NCI-H1417 treated with DMSO at 0.1 percent for 48 hours (cell line): ENCODE results near the gene WRAP73.
"Not testable (repeated sequence)": the region's sequence is repeated elsewhere in the genome, so short reads cannot be mapped to it uniquely, and the experiment has no call there.

Source experiments
- DNase-seq: peaks from one replicate; lab custom pipeline; 2025; lab: John Stamatoyannopoulos, UW

The WRAP73 gene

DNA sequence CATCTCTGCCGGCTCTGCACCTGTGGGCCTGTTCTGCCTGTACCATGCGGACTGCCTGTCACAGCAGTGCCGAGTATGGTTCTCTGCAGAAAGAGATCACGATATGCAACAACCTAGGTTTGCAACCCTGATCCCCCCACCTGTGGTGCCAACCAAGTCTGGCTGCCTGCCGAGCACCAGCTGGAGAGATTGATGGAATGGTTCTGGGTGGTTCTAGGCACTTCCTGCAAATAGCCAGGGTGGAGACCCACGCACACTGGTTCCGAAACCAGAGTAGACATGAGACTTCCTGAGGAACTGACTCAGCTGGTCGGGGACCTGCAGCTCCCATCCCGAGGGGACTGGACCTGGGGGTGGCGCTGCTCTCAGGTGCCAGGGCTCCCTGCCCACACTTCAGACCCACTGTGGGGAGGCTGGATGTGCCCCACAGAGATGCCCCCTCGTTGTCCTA lies 19.7 kb downstream of the WRAP73 start:
- no peak for DNase-seq

DNA sequence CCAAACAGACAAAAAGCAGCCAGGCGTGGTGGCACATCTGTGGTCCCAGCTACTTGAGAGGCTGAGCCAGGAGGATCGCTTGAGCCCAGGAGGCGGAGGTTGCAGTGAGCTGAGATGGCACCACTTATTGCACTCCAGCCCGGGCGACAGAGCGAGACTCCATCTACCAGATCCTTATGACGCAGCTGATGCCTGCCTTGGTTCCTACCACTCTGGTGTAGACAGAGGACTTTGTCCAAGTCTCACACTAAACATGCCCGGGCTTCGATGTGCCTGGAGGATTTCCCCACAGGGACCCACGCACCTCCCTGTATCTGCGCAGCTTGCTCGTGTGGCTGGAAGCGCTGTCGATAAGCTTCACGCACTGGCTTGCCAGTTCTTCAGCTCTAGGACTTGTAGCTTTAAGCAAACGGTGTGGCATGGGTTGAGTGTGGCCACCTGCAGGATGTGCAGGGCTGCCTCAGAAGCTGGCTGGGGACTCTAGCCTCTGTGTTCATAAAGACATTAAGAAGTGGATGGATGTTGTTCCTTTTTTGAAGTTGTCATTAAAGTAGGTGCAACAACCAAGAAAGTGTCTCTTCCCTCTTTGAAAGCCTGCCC lies 20.2 kb downstream of the WRAP73 start:
- no peak for DNase-seq

DNA sequence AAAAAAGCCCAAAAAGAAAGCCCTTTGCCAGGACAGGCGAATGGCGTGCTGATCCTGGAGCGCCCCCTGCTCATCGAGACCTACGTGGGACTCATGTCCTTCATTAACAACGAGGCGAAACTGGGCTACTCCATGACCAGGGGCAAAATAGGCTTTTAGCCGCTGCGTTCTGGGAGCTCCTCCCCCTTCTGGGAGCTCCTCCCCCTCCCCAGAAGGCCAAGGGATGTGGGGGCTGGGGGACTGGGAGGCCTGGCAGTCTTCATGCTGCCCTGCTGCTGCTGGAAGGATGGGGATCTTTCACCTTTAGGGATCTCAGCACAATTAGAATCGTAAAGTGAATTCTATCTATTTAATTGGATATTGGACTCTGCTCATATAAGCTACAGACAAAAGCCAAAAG lies 21.5 kb downstream of the WRAP73 start:
- DNase-seq = no peak

DNA sequence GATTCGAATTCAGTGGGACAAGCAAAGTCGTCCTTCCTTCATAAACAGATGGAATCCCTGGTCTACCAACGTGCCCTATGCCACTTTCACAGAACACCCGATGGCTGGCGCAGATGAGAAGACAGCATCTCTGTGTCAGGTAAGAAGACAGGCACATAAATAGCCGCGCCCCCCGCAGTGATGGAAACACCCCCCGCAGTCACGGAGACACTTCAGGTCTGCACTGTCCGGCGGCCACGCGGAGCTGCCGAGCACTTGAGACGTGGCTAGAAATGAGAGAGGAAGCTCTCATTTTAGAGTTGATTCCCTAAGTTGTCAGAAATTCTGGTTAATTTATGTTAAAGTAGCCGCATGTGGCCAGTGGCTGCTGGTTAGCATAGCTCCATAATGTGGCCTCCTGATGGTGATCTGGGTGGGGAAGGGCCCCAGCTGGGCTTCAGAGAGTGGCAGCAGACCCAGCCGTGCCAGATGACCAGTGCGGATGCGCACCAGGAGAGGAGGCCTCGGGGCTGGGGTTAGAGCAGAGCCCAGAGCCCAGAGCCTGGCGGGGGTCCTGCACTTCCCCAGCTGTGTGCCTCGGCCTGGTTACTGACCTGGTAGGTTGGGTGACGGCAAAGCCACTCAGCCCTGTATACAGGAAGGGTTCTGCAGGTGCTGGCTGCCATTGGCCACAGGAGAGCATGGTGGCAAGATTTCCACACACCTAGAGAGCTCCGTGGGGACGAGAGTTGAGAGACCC lies 22.2 kb downstream of the WRAP73 start:
- no peak for DNase-seq

DNA sequence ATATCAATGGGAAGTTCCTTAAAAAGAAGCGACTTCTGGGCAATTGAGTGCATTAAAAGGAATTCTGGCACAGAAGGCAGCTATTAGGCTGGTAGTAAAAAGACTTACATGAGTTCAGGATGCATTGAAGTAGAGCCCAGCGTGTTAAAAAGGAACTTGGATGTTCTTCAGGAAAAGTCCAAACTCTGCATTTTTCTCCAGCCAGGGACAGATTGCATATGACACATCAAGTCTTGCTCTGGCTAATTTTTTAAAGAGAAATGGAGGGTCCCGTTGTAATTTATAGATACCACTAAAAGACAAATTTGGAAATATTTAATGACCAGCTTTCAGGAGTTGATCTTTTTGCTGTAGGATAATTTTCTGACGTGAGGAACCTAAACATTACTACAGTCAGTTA lies 23.9 kb downstream of the WRAP73 start:
- DNase-seq = no peak

DNA sequence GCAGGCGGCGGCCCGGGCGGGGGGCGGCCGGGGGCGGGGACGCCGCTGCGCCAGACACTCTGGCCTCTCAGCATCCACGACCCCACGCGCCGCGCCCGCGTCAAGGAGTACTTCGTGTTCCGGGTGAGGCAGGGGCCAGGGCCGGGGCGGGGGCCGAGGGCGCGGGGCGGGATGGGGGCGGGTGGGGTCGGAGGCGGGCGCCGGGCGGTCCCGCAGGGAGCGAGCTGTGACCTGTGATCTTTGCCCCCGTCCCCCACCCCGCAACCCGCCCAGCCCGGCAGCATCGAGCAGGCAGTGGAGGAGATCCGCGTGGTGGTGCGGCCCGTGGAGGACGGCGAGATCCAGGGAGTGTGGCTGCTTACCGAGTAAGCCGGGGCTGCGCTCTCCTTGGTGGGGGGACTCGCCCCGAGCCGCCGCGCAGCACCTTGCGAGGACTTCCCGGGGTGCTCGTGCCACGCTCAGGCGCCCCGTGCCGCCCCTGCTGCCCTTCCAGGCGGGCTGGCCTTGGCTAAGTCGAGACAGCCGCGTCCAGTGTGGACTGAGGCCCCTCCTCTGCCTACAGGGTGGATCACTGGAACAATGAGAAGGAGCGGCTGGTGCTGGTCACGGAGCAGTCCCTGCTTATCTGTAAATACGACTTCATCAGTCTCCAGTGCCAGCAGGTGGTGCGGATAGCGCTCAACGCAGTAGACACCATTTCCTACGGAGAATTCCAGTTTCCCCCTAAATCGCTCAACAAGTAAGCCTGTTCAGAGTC lies 24.6 kb downstream of the WRAP73 start:
- no peak for DNase-seq

DNA sequence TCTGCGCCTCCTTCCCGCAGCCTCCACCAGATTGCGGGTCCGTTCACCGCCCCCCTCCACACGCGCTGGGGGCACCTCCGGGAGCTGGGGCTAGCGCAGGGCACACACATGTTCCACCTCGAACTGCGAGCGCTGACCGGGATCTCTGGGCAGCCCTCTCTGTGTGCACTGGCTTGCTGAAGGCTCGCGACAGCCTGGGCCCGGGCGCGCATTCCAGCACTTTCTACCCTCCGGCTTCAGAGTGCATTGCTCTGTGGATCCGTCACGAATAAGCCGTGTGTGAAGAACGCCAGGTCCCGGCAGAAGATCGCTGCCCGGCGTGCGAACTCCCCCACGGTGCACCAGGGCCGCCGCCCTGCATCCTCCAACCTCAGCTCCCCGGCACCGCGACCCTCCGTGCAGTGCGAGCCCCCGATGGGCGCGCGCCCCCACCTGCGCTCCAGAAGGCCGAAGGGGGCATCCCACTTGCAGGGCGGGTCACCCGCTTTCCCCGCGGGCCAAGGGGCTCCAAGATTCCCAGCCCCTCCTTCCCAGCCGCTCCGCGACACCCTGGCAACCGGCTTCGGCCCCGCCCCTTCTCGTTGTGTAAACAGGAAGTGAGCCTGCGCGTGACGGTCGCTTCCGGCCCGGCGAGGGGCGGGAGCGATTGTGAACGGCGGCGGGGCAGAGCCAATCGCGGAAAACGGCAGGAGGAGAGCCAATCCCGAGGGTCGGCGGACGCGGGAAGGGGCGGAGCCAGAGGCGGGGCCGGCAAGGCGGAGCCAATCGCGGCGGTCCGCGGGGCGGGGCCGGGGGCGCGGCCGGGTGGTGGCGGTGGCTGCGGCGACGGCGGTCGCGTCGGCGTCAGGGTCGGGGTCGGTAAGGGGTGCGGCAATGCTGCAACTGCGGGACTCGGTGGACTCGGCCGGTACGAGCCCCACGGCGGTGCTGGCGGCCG lies 25.4 kb downstream of the WRAP73 start, which contains the start of gene TPRG1L:
TPRG1L (plus strand) TSS at position 816 of the 937 bp plus-strand sequence; CDS start at position 874, 58 bp downstream.
- peak; percentile 90 for DNase-seq

DNA sequence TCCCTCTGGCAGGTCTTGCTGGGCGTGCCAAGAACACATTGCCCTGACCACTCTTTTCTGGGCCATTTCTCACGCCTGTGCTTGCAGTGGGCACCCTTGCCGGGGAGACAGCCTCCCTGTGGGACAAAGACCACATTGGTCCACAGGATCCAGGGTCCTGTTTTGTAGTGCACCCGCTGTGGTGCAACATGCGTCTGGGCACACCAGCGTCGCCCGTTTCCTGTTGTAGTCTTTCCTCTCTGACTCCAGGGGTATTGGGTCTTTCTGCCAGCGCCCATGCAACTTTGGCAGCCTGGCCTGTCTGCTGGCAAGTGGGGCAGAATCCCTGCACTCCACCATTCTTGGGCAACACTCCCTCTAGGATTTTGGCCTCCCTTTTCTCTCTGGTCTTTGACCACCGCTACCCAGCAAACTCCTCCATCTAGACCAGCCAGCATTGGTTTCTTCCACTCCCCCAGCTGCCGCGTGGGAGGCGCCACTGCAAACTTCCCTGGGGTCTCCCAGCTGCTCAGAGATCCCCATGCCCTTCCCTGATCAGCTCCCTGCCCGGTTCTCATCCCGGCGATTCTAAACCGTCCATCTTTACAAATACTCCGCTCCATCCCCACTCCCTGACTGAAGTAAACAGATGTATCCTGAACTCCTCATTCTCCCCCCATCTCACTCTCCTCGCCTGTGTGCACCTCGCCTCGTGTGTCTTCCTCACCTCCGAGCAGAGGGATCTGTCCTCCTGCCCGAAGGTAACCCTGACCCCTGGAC lies 26.3 kb downstream of the WRAP73 start:
- no peak for DNase-seq

DNA sequence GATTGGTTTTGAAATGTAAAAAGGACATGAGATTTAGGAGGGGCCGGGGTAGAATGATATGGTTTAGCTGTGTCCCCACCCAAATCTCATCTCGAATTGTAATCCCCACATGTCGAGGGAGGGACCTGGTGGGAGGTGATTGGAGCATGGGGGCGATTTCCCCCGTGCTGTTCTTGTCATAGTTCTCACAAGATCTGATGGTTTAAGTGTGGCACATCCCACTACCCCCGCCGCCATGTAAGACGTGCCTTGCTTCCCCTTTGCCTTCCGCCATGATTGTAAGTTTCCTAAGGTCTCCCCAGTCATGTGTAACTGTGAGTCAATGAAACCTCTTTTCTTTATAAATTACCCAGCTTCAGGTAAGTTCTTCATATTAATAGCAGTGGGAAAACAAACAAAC lies 27.8 kb downstream of the WRAP73 start:
- not testable (repeated sequence) for DNase-seq

DNA sequence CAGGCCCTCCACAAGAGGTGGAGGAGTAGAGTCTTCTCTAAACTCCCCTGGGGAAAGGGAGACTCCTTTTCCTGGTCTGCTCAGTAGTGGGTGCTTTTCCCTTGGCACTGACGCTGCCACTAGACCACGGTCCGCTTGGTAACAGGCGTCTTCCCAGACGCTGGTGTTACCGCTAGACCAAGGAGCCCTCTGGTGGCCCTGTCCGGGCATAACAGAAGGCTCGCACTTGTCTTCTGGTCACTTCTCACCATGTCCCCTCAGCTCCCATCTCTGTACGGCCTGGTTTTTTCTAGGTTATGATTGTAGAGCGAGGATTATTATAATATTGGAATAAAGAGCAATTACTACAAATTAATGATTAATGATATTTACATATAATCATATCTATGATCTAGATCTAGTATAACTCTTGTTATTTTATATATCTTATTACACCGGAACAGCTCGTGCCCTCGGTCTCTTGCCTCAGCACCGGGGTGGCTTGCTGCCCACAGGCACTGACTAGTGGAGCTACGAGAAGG lies 28.7 kb downstream of the WRAP73 start:
- DNase-seq = not testable (repeated sequence)

DNA sequence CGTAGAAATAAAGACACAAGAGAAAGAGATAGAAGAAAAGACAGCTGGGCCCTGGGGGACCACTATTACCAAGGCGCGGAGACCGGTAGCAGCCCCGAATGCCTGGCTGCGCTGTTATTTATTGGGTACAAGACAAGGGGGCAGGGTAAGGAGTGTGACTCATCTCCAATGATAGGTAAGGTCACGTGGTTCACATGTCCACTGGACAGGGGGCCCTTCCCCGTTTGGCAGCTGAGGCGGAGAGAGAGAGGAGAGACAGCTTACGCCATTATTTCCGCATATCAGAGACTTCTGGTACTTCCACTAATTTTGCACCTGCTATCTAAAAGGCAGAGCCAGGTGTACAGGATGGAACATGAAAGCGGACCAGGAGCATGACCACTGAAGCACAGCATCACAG lies 29.2 kb downstream of the WRAP73 start:
- no peak for DNase-seq

DNA sequence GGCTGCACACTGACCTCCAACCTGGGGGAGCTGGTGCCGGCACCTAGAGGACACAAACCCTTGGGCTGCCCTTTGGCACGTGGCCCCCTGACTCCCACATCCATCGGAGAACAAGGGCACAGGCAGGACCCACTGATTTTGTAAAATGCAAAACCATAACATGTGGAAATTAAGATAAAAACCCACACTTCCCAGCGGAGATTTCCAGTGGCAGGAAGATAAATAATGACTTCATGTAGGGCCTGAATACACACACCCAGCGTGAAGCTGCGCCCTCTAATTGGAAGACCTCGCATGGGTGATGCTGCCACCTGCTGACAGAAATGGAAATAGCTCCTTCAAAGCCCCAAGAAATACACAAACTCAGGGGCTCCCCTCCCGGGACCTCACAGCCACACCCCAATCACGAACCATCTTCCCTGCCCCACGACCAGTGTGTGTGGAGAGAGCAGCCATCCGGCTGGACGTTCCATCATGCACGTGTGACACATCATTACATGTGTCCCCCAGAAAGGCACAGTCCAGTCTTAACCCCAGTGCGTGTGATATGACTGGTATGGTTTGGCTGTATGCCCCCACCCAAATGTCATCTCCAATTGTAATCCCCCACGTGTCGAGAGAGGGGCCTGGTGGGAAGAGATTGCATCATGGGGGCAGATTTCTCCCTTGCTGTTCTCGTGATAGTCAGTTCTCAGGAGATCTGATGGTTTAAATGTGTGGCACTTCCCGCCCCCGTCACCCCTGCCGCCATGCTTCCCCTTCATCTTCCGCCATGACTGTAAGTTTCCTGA lies 30.8 kb downstream of the WRAP73 start:
- peak; percentile 20 for DNase-seq

DNA sequence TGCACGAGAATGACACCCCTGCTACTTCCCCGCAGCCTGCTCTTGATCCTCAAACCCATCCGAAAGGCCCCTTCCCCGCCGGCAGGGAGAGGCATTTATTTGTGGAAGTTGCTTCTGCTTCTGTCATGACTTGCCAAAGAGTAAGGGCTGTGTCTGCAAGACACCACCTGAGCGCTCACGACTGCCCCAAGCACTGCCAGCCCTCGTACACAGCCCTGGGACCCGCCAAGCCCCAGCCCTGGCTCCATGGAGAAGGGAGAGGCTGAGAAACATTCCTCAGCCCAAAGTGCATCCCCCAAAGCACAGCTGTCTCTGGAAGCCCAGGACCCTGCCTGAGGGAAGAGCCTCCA lies 31.4 kb downstream of the WRAP73 start:
- DNase-seq = no peak

DNA sequence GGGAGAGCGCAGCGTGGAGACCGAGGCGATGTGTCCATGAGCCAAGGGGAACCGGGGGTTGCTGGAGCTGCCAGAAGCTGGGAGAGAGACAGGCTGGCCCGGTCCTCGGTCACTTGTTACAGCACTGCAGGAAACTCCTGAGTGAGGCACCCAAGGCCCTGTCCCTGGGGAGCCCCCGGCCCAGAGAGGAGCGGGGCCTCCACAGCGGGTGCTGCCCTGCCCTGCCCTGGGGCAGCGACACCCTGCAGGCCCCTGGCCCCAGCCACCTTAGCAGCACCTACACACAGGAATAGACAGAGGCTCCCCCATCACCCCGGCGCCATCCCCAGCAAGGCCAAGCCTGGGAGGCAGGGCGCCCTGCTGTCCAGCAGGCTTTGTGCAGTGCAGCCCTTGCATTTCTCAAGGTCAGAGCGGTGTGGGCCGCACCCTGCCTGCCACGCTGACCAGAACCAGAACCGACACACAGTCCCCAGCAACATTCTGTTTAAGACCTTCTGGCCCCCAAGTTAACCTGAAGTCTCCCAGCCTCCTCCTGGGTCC lies 32.0 kb downstream of the WRAP73 start:
- no peak for DNase-seq

DNA sequence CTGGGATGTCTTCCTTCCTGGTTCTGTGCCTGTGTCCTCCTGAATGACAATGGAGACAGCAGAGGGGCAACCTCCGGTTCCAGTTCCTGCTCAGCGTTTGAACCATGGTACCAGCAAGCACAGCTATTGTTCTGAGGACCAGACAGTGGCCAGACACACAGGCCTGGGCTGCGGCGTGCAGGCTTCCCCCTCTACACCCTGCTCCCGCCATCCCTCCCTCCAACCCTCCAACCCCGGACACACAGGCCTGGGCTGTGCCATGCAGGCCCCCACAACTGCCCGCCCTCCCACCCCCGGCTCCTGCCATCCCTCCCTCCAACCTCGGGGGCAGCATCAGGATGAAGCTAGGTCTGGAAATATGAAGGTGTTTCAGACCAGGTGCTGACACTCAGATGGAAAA lies 33.0 kb downstream of the WRAP73 start:
- no peak for DNase-seq

DNA sequence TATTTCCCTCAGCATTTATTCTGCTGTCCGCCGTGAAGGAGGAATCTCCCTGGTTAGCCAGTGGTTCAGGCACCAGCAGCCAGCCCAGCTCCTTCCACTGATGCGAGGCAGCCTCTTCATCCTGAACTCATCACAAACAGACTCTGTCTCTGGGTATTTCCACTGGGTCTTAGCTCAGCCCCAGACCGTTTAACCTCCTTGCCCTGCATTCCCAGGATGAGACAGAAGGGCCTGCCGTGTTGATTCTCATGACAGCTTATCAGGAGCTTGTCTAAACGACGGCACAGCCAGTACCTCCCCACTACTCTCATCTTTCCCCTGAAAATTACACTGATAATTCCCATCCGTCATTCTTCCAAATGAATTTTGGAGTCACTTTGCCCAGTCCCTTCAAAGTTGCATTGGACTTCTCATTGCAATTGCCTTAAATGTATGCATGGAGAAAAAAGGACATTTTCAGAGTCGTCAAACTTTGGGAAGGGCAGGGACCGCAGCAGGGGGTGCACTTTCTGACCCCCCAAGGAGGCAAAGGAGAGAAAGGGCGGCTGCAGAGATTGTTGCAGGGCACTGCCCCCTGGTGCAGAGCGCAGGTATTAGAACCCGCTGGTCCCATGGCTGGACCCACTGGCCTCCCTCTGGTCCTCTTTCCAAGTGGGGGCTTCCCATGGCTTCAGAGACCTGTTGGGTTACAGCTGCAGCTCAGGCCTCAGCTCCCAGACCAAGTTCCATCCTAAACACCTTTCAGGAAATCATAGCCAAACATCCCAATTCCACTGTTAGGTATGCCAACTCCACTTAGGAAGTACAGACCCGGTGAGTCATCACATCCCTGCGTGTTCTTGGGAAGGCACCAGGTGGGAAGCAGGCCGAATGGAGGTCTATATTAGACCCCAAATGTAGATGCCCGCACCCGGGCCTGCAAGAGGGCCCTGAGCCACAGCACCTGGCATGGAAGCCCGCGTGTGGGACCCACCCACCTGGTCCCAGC lies 34.9 kb downstream of the WRAP73 start:
- no peak for DNase-seq

DNA sequence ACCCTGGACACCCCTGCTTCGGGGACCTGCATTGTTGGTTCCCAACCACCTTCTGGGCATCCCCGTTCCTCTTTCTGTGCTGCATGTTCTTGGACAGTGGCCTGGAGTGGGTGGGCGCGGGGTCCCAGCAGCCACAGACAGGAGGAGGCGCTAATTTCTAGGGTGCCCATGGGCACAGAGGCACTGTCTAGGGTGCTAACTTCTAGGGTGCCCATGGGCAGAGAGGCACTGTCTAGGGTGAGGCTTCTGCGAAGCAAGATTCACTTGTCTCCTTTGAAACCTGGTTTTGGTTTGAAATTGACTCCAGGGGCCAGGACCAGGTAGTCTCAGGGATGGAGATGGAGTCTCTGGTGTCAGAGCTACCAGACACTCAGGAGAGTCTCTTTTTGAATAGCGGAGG lies 37.8 kb downstream of the WRAP73 start:
- DNase-seq = no peak

DNA sequence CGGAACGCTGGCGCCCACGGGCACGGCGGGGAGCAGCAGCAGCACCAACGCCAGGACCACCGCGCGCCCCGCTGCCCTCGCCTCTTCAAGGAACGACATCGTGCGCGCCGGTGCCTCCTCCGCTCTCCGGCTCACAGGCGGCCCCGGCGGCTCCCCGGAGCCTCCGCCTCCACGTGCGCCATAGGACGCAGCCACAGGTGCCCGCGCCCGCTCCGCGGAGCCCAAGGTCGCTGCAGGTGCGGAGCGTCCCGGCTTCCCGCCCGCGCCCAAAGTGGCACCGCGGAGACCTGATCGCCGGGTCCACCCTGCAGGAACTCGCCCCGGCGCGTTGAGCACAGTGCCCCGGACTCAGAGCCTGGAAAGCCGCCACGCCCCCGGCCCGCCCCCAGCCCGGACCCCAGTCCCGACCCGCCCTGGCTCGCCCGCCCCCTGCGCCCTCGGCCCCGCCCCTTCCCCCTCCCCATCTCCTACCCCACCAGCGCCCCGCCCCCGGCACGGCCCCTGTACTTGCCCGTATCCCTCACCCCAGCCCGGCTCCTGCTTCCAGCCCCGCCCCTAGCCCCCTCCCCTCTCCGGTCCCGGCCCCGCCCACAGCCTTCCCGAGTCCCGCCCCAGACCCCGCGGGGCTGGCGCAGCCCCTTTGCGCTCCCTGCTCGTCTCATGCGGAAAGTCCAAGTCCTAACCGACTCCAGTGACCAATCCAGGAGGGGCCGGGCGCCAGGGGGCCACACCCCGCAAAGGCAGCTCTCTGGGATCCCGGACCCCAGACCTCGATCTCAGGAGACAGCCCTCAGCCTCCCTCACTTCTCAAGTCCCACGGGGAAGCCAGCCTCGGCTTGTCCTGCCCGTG lies 38.5 kb downstream of the WRAP73 start, which contains the start of gene MEGF6:
MEGF6 (minus strand) TSS at position 339 of the 850 bp plus-strand sequence; CDS start at position 99, 240 bp downstream.
- DNase-seq = no peak
